Hypothalamus (tissue), 51 donors: ENCODE measurements around the gene NREP.

Source experiments
- DNase-seq, 51 donors: peaks; one replicate each; lab custom pipeline; 2025; lab: John Stamatoyannopoulos, UW

Gene NREP

GRCh38 chr5:111699324-111699723 is 57.7 kb downstream of the NREP start:
- DNase-seq: no peak

- DNase-seq: peak in 12 of 51 donors; percentile 3 to 41 (median 8)
Observed at GRCh38 chr5:111697881-111698757, 58.9 kb downstream of the NREP start.

GRCh38 chr5:111697215-111697614 is 59.8 kb downstream of the NREP start:
- peak in 2 of 51 donors; percentile 15 to 18 for DNase-seq

DNA sequence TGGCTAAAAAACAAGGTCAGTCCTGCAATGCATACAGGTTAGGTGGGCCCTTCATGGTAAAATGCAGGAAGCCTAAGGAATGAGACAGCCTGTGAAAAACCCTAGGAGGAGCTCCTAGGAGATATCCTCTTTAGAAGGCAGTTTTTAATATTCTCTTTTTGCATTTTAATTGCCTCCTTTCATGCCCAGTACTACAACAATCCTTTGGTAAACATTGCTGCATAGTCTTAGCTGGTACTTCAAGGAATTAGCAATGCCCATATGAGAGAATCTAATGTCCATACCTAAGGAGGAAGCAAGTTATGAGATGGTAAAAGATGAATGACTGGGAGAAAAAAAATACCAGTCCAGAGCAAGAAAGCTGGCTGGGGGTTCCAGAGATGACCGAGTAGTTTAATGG is 61.0 kb downstream of the NREP start:
- no peak for DNase-seq

- DNase-seq: no peak
Observed at GRCh38 chr5:111694133-111694532, 62.9 kb downstream of the NREP start.

- DNase-seq: no peak
Observed at GRCh38 chr5:111691914-111692313, 65.1 kb downstream of the NREP start.

DNA sequence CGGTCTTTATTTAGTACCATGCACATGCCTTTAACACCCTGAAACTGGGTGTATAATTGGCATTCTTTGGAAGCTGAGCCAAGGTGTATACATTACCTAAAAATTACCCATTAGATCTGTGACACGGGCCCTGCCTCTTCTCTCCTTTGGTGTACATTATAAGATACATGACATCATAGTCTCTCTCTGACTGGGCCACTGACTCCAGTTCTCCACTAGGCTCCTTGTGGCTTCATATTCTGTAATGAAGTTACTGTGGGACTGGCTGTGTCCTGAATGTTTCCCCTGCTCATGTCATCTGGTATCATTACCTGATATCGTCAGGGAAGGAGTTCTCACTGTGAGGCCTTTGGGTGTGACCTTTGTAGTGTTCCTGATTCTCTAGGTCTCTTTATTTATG is 65.5 kb downstream of the NREP start:
- no peak for DNase-seq

GRCh38 chr5:111689357-111689935 is 67.5 kb downstream of the NREP start:
- DNase-seq: no peak

GRCh38 chr5:111685969-111686368 is 71.0 kb downstream of the NREP start:
- DNase-seq: no peak

GRCh38 chr5:111682641-111683040 is 74.4 kb downstream of the NREP start:
- peak in 1 of 51 donors; percentile 6 for DNase-seq

DNA sequence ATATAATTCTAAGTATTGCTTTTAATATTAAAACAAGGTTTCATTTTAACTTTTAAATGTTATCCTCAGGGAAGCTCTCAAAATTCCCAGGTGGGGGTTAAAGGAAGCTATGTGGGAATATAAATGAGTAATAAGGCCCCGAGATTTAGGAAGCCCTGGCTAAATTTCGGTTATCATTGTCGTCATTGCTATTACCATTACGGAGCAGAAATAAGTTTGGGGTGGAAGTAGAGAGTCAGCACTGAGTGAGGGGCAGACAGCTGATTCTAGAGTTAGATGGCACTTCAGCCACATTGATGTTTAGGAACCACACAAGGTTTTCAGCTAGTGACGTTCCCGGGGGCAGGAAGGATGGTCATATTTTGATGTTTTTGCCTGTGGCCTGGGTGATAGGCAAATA is 74.9 kb downstream of the NREP start:
- DNase-seq: no peak

GRCh38 chr5:111681414-111682120 is 75.4 kb downstream of the NREP start:
- DNase-seq: no peak

- DNase-seq: no peak
Observed at GRCh38 chr5:111680737-111681413, 76.1 kb downstream of the NREP start.

GRCh38 chr5:111679611-111680010 is 77.4 kb downstream of the NREP start:
- no peak for DNase-seq
